HFFc6 (cell line): ENCODE results near the gene FHIT. TPM values are rescaled to one million over a fixed set of nuclear protein-coding genes. Genes with fewer than 3 reads are reported as not detected.

Experiments used
- DNase-seq: peaks from one replicate; pipeline ENCODE4 v3.0.0-alpha.2; 2018
- H3K27ac Mint-ChIP-seq: 2 replicates; pipeline ENCODE4 v1.8.0; 2020; ENCODE audit warnings: mild to moderate bottlenecking, mixed read lengths
- H3K27me3 Mint-ChIP-seq: 2 replicates; pipeline ENCODE4 v1.8.0; 2021; ENCODE audit warnings: mild to moderate bottlenecking, moderate library complexity, mixed read lengths; ENCODE audit not compliant: insufficient read depth
- H3K36me3 Mint-ChIP-seq: 2 replicates; pipeline ENCODE4 v1.8.0; 2021; ENCODE audit warnings: low read depth, mixed read lengths
- H3K4me1 Mint-ChIP-seq: 2 replicates; pipeline ENCODE4 v1.8.0; 2020; ENCODE audit warnings: low read depth, mixed read lengths
- H3K4me3 Mint-ChIP-seq: 2 replicates; pipeline ENCODE4 v1.8.0; 2020; ENCODE audit warnings: mild to moderate bottlenecking, moderate library complexity, mixed read lengths
- H3K9me3 Mint-ChIP-seq: 2 replicates; pipeline ENCODE4 v1.8.0; 2020; ENCODE audit warnings: mild to moderate bottlenecking, mixed read lengths
- total RNA-seq, 6 experiments: library from RNA; stranded (reverse); fragmentation: NEBNext Ultra II Directional; extraction: Animal tissue kit (Norgen Biotek cat#: 25700); gene quantifications; 2 replicates in 1 of 6; 3 replicates in 5 of 6; pipeline ENCODE4 v1.2.3, GENCODE V29; 2021
- TF ChIP-seq, protein P1 (sequence below): fragments of 200-600 bp; sonication (generic); IDR thresholded peaks from 2 replicates; pipeline ENCODE4 v1.5.0; 2021; ENCODE audit warnings: antibody characterized with exemption, mild to moderate bottlenecking

Gene FHIT
- total RNA-seq, 6 experiments from 2014 or later, result 0.33 to 0.38 TPM; not detected in 4

DNA sequence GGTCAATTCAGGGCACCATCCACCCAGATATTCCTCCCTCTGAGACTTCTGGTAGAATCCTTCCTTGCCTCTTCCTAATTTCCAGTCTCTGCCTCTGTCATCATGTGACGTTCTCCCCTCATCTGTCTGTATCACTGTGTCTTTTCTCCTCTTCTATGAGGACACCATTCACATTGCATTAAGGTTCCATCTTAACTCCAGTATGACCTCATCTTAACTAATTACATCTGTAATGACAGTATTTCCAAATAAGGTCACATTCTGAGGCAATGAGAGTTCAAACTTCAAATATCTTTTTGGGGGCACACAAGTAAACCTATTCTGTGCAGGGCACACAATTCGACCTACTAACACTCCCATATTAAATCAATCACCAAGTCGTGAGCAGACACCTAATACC lies 169.7 kb downstream of the FHIT start:
- peaks cover 16% of the 10 kb centered on the region for H3K9me3 Mint-ChIP-seq
- no peak for DNase-seq
- TF ChIP-seq, protein P1, sequence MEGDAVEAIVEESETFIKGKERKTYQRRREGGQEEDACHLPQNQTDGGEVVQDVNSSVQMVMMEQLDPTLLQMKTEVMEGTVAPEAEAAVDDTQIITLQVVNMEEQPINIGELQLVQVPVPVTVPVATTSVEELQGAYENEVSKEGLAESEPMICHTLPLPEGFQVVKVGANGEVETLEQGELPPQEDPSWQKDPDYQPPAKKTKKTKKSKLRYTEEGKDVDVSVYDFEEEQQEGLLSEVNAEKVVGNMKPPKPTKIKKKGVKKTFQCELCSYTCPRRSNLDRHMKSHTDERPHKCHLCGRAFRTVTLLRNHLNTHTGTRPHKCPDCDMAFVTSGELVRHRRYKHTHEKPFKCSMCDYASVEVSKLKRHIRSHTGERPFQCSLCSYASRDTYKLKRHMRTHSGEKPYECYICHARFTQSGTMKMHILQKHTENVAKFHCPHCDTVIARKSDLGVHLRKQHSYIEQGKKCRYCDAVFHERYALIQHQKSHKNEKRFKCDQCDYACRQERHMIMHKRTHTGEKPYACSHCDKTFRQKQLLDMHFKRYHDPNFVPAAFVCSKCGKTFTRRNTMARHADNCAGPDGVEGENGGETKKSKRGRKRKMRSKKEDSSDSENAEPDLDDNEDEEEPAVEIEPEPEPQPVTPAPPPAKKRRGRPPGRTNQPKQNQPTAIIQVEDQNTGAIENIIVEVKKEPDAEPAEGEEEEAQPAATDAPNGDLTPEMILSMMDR, result no peak
- no peaks in the 10 kb centered on the region for H3K36me3 Mint-ChIP-seq
- H3K4me1 Mint-ChIP-seq, result no peaks in the 10 kb centered on the region
- H3K27ac Mint-ChIP-seq, result no peak overlapping the region
- H3K4me3 Mint-ChIP-seq, result no peak overlapping the region
- no peaks in the 10 kb centered on the region for H3K27me3 Mint-ChIP-seq

DNA sequence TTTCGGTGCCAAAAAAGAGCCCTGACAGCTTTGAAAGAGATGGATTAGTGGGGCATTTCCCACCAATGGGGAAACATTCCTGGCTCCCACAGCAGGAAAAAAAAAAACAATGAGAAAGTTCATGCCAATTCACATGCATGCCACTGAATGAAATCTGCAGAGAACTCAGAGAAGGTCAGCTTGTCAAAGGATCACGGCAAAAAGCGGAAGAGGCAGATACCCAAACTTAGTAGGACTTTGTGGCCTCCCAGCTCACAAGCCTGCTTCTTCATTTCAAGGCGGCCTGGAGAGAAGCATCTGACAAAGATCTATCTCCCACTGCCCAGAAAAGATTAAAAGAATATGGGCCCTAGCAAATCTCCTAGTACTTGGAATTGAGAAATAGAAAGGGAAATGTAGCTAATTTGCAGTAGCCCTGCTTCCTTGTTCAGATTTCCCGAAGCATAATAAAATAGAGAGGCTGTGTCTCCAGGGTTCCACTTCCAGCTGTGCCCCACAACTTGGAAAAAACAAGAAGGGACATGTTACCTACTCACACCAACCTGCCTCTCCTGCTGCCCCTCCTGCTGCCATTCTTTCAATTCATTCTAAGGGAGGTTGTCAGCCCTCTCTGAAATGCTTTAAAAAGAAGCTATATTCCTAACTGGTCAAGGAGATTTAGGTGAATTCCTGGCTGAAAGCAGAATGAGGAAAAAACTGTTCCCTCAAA lies 170.4 kb downstream of the FHIT start:
- no peaks in the 10 kb centered on the region for H3K4me1 Mint-ChIP-seq
- peaks cover 16% of the 10 kb centered on the region for H3K9me3 Mint-ChIP-seq
- no peaks in the 10 kb centered on the region for H3K27me3 Mint-ChIP-seq
- TF ChIP-seq, protein P1, result no peak
- no peaks in the 10 kb centered on the region for H3K36me3 Mint-ChIP-seq
- no peak for DNase-seq
- H3K4me3 Mint-ChIP-seq, result no peak overlapping the region
- H3K27ac Mint-ChIP-seq, result no peak overlapping the region

DNA sequence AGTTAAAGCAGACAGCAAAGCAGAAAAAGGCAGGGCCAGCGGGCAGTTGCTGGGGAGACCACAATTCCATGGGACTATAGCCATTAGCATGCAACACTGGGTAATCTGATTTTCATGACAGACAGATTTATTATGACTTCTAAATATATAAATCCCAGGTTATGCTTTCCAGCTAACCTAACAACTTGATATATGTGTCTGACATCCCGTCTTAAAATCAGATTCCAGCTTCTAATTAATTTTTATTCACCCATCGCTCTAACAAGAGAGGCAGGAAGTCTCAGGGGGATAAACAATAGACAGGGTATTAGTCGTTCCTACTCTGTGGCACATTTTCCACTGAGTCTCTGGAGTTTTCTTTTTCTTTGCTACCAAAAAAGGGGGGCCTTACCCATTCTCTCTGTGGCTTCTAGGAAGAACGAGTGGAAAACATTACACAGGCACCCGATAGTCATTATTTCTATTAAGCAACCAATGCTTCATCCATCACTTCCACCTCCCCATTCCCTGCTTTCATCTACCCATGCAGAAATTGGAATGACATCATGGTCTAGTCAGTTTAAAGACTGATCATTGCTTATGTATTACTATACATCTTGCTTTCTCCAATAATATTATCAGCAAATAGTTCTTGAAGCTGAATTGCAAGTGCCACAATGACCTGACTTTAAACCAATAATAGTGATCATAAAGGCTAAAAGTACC lies 173.1 kb downstream of the FHIT start:
- Mint-ChIP-seq H3K4me3 (no peak overlapping the region), H3K36me3 (no peaks in the 10 kb centered on the region), H3K27ac (no peak overlapping the region), H3K9me3 (peaks cover 9% of the 10 kb centered on the region), H3K27me3 (no peaks in the 10 kb centered on the region), H3K4me1 (no peaks in the 10 kb centered on the region)
- TF ChIP-seq, protein P1, result no peak
- no peak for DNase-seq

DNA sequence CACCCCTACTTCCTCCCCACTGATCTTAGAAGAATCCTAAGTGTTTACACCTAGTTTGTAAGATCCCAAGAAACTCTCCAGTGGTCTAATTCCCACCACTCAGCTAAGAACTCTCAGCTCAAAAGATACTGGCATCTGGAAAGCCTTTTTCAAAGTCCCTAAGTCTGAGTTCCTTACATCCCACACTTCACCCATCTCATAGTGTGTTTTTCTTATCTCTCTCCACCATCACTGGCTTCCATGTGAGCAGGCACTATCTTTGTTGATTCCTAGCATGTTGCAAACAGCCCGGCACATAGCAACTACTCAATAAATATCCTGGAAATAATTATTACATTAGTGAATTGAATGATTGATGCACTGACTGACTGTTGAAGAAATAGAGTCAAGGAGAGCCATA lies 173.7 kb downstream of the FHIT start:
- H3K36me3 Mint-ChIP-seq, result no peaks in the 10 kb centered on the region
- DNase-seq, result no peak
- no peak overlapping the region for H3K4me3 Mint-ChIP-seq
- no peaks in the 10 kb centered on the region for H3K27me3 Mint-ChIP-seq
- peaks cover 13% of the 10 kb centered on the region for H3K9me3 Mint-ChIP-seq
- H3K27ac Mint-ChIP-seq, result no peak overlapping the region
- TF ChIP-seq, protein P1, result no peak
- no peaks in the 10 kb centered on the region for H3K4me1 Mint-ChIP-seq

DNA sequence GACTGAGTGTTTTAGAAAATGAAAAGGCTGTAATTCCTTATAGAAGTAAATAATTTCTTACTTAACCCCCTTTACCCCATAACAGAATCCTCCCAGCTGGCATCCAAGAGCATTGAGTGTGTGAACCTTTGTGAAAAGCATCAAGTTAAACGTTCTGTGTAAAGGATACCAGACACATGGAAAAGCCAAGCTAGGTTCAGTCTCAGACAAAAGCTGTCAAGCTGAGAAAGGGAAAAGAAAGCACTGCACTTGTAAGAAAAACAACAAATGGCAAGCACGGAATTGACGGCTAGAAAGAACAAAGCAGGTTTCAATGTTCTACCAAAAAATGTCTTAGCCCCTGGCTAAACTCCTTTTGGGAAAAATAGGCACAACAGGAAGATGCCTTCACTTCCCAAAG lies 176.5 kb downstream of the FHIT start:
- Mint-ChIP-seq H3K9me3 (peaks cover 5% of the 10 kb centered on the region), H3K27ac (no peak overlapping the region), H3K27me3 (no peaks in the 10 kb centered on the region), H3K4me3 (no peak overlapping the region), H3K4me1 (no peaks in the 10 kb centered on the region), H3K36me3 (no peaks in the 10 kb centered on the region)
- DNase-seq, result no peak
- TF ChIP-seq, protein P1, result no peak
